H1 (cell line): ENCODE results near the gene MAP1B. TPM values are rescaled to one million over a fixed set of nuclear protein-coding genes. Genes with fewer than 3 reads are reported as not detected.

ENCODE experiments used
- CREB1 ChIP-seq: IDR thresholded peaks from 2 replicates; pipeline ENCODE4 v1.6.1; 2012; ENCODE audit warnings: inconsistent platforms
- FOSL1 ChIP-seq: IDR thresholded peaks from 2 replicates; pipeline ENCODE4 v1.6.1; 2011; ENCODE audit warnings: mild to moderate bottlenecking, low read depth, low read length, moderate library complexity; ENCODE audit not compliant: insufficient read depth
- KDM4A ChIP-seq: IDR thresholded peaks from one replicate; pipeline ENCODE4 v1.7.1; 2012; ENCODE audit warnings: low read depth, mild to moderate bottlenecking, moderate library complexity, low read length, inconsistent platforms; ENCODE audit not compliant: severe bottlenecking
- POLR2AphosphoS5 ChIP-seq: IDR thresholded peaks from 2 replicates; pipeline ENCODE4 v1.6.1; 2011; ENCODE audit warnings: low read depth, low read length
- RBBP5 ChIP-seq: IDR thresholded peaks from 2 replicates; pipeline ENCODE4 v1.7.1; 2012; ENCODE audit warnings: low read depth, mild to moderate bottlenecking, inconsistent platforms, low read length, moderate library complexity, borderline replicate concordance
- TCF12 ChIP-seq: IDR thresholded peaks from 2 replicates; pipeline ENCODE4 v1.6.1; 2011; ENCODE audit warnings: low read depth, mild to moderate bottlenecking, low read length
- YY1 ChIP-seq: IDR thresholded peaks from 2 replicates; pipeline ENCODE4 v1.6.1; 2011; ENCODE audit warnings: low read depth, mild to moderate bottlenecking, low read length
- polyA plus RNA-seq, 7 experiments: library from polyadenylated mRNA; depleted of rRNA in 3 of 7; stranded (reverse) in 5 of 7; unstranded in 2 of 7; fragments of >200 nt in 5 of 7; fragments of 200-250 nt in 2 of 7; gene quantifications; 1 replicate in 5 of 7; 2 replicates in 1 of 7; 4 replicates in 1 of 7; pipeline versions ENCODE4 v1.2.1 to v1.2.3, GENCODE V29; 2011 to 2013; ENCODE audit warnings: missing spikeins in 2 of 7, mixed read lengths in 2 of 7
- total RNA-seq: library from RNA; stranded (reverse); fragmentation: NEBNext Ultra II Directional; extraction: Animal tissue kit (Norgen Biotek cat#: 25700); gene quantifications from 2 replicates; pipeline ENCODE4 v1.2.1, GENCODE V29; 2021
- TF ChIP-seq, protein P1 (sequence below): fragments of 300-600 bp; sonication (generic); IDR thresholded peaks from 2 replicates; pipeline ENCODE4 v1.7.1; 2012; ENCODE audit warnings: low read length, moderate library complexity, mild to moderate bottlenecking, inconsistent platforms; ENCODE audit not compliant: insufficient replicate concordance
- TF ChIP-seq, protein P2 (sequence below): IDR thresholded peaks from 2 replicates; pipeline ENCODE4 v1.6.1; 2011; ENCODE audit warnings: low read depth, mild to moderate bottlenecking, low read length; ENCODE audit not compliant: insufficient read depth
- TF ChIP-seq, protein P3 (sequence below): IDR thresholded peaks from 2 replicates; pipeline ENCODE4 v1.6.1; 2012; ENCODE audit warnings: low read length, inconsistent platforms

MAP1B gene
- total and polyA plus RNA-seq, 2 of the 8 experiments (the other 6 are each of a cell fraction or from before 2014, with no cell fraction given), result 24.5 to 120 TPM

DNA sequence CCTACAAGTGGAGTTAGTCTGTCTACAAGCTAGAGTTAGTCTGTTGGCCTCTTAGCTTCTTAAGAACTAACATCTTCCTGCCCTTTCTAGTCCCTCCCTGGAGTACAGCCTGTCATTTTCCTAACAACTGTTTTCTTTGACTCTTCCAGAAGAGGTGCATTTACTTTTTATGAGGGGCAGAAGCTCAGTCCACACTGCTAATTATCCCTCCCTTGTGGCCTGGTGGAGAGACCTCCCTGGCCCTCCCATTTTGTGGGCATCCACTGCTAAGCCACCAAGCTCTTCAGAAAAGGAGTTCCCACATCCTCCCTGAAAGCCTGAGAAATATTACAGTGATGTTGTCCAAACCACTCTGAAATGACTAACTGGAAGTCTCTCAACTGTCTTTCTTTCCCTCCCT, 8.0 kb downstream of the MAP1B start (continued):
- TF ChIP-seq, protein P1, sequence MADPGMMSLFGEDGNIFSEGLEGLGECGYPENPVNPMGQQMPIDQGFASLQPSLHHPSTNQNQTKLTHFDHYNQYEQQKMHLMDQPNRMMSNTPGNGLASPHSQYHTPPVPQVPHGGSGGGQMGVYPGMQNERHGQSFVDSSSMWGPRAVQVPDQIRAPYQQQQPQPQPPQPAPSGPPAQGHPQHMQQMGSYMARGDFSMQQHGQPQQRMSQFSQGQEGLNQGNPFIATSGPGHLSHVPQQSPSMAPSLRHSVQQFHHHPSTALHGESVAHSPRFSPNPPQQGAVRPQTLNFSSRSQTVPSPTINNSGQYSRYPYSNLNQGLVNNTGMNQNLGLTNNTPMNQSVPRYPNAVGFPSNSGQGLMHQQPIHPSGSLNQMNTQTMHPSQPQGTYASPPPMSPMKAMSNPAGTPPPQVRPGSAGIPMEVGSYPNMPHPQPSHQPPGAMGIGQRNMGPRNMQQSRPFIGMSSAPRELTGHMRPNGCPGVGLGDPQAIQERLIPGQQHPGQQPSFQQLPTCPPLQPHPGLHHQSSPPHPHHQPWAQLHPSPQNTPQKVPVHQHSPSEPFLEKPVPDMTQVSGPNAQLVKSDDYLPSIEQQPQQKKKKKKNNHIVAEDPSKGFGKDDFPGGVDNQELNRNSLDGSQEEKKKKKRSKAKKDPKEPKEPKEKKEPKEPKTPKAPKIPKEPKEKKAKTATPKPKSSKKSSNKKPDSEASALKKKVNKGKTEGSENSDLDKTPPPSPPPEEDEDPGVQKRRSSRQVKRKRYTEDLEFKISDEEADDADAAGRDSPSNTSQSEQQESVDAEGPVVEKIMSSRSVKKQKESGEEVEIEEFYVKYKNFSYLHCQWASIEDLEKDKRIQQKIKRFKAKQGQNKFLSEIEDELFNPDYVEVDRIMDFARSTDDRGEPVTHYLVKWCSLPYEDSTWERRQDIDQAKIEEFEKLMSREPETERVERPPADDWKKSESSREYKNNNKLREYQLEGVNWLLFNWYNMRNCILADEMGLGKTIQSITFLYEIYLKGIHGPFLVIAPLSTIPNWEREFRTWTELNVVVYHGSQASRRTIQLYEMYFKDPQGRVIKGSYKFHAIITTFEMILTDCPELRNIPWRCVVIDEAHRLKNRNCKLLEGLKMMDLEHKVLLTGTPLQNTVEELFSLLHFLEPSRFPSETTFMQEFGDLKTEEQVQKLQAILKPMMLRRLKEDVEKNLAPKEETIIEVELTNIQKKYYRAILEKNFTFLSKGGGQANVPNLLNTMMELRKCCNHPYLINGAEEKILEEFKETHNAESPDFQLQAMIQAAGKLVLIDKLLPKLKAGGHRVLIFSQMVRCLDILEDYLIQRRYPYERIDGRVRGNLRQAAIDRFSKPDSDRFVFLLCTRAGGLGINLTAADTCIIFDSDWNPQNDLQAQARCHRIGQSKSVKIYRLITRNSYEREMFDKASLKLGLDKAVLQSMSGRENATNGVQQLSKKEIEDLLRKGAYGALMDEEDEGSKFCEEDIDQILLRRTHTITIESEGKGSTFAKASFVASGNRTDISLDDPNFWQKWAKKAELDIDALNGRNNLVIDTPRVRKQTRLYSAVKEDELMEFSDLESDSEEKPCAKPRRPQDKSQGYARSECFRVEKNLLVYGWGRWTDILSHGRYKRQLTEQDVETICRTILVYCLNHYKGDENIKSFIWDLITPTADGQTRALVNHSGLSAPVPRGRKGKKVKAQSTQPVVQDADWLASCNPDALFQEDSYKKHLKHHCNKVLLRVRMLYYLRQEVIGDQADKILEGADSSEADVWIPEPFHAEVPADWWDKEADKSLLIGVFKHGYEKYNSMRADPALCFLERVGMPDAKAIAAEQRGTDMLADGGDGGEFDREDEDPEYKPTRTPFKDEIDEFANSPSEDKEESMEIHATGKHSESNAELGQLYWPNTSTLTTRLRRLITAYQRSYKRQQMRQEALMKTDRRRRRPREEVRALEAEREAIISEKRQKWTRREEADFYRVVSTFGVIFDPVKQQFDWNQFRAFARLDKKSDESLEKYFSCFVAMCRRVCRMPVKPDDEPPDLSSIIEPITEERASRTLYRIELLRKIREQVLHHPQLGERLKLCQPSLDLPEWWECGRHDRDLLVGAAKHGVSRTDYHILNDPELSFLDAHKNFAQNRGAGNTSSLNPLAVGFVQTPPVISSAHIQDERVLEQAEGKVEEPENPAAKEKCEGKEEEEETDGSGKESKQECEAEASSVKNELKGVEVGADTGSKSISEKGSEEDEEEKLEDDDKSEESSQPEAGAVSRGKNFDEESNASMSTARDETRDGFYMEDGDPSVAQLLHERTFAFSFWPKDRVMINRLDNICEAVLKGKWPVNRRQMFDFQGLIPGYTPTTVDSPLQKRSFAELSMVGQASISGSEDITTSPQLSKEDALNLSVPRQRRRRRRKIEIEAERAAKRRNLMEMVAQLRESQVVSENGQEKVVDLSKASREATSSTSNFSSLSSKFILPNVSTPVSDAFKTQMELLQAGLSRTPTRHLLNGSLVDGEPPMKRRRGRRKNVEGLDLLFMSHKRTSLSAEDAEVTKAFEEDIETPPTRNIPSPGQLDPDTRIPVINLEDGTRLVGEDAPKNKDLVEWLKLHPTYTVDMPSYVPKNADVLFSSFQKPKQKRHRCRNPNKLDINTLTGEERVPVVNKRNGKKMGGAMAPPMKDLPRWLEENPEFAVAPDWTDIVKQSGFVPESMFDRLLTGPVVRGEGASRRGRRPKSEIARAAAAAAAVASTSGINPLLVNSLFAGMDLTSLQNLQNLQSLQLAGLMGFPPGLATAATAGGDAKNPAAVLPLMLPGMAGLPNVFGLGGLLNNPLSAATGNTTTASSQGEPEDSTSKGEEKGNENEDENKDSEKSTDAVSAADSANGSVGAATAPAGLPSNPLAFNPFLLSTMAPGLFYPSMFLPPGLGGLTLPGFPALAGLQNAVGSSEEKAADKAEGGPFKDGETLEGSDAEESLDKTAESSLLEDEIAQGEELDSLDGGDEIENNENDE, result no peak
- TF ChIP-seq POLR2AphosphoS5 (no peak), FOSL1 (no peak), CREB1 (no peak), YY1 (no peak), RBBP5 (no peak), KDM4A (no peak), TCF12 (no peak)
- TF ChIP-seq, protein P2, sequence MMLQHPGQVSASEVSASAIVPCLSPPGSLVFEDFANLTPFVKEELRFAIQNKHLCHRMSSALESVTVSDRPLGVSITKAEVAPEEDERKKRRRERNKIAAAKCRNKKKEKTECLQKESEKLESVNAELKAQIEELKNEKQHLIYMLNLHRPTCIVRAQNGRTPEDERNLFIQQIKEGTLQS, result no peak
- TF ChIP-seq, protein P3, sequence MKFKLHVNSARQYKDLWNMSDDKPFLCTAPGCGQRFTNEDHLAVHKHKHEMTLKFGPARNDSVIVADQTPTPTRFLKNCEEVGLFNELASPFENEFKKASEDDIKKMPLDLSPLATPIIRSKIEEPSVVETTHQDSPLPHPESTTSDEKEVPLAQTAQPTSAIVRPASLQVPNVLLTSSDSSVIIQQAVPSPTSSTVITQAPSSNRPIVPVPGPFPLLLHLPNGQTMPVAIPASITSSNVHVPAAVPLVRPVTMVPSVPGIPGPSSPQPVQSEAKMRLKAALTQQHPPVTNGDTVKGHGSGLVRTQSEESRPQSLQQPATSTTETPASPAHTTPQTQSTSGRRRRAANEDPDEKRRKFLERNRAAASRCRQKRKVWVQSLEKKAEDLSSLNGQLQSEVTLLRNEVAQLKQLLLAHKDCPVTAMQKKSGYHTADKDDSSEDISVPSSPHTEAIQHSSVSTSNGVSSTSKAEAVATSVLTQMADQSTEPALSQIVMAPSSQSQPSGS, result no peak
